GM18951 (cell line): Measurements from ENCODE around the gene SLC22A2.

Experiments used
- POLR2A ChIP-seq: IDR thresholded peaks from 4 replicates; pipeline ENCODE4 v1.6.1; 2011; ENCODE audit warnings: mild to moderate bottlenecking; ENCODE audit not compliant: insufficient read length, insufficient read depth; ENCODE audit errors: extremely low read depth
- in situ Hi-C: fragments of 300-500 bp; cut with MboI; formaldehyde crosslinking; loops from one replicate; pipeline ENCODE4 v1.12.0; 2022; ENCODE audit warnings: low sequenced_read_pairs, mixed read lengths, inconsistent platforms; ENCODE audit not compliant: unreplicated experiment

The SLC22A2 gene

DNA sequence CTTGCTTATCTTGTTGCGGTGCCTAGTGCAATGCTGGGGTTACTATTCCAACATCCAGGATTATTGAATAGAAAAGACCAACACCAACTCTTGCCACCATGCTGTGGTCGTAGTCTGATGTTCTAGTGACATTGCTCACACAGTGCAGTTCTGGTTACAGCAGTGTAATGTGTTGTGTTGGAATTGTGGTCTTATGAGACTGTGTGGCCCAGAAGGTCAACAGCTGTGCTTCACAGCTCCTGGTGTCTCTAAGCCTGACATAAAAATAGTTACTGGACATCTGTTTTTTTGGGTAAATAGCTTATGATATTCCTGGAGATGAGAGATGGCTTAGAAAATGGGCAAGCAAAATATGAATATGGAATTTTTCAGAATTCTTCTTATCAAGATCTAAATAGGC lies 57.6 kb downstream of the SLC22A2 start:
- no peak for TF ChIP-seq POLR2A
- in situ Hi-C loops: no loop called here

DNA sequence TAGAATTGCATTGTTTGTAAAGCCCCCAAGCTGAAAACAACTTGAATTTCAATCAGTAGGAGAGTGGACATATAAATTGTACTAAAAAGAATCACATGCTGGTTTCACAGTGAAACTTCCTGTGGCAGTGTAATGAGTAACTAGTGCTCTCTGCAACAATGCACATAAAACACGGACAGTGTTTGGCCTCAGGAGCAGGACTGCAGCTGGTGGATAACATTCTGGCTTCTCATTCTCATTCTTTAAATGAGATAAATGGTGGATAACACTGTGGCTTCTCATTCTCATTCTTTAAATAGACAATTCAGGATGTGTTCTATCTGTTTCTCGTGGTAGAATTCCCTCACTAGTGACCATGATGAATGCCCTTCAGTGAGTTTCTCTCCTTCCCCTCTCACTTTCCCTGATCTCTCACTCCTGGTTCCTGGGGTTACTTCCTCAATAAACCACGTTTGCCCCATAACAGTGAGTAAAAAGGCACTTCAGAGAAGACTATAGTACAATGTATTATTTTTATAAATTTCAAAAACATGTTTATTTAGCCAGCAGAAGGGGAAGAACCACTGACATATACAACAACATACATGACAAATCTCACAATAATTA lies 59.9 kb downstream of the SLC22A2 start:
- in situ Hi-C loops: no loop called here
- no peak for TF ChIP-seq POLR2A

GRCh38 chr6:160197662-160198061 lies 61.0 kb downstream of the SLC22A2 start:
- in situ Hi-C loops: no loop called here
- TF ChIP-seq POLR2A: no peak

DNA sequence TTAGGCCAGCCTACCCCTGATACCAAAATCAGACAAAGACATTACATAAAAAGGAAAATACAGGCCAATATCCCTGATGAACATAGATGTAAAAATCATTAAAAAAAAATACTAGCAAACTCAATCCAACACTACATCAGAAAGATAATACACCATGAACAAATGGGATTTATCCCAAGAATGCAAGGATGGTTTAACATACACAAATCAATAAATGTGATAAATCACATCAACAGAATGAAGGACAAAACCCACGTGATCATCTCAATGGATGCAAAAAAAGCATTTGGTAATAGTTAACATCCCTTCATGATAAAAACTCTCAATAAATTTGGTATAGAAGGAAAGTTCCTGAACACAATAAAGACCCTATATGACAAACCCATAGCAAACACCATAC lies 63.8 kb downstream of the SLC22A2 start:
- in situ Hi-C loops: no loop called here
- no peak for TF ChIP-seq POLR2A

DNA sequence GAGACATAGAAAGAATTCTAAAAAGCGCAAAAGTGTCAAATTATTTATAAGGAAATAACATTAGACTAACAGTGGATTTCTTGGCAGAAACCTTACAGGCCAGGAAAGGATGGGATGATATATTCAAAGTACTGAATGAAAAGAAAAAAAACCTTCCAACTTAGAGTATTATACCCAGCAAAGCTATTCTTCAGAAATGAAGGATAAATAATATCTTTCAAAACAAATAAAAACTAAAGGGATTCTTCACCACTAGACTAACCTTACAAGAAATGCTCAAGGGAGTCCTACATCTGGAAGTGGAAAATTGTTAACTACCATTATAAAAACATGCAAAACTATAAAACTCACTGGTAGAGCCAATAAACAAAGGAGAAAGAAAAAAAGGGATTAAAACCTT lies 65.8 kb downstream of the SLC22A2 start:
- in situ Hi-C loops: no loop called here
- no peak for TF ChIP-seq POLR2A

DNA sequence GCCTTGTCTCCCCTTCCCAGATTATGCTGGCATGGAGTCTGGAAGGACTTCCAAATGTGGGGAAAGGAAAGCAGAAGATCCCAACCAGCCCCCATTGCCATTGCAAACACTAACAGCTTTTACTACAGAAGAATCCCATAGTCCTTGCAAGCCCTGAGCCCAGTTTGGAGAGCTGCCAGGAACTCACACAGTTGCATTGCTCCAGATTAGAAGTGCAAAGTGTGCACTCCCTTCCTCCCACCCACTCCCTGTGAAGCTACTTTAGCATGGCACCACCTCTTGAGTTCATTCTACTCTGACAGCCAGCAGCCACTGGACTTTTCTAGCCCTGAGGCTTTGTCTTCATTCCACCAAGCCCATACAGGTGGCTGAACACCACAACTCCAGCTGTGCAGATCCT lies 67.6 kb downstream of the SLC22A2 start:
- no peak for TF ChIP-seq POLR2A
- in situ Hi-C loops: no loop called here

GRCh38 chr6:160190081-160190480 lies 68.5 kb downstream of the SLC22A2 start:
- TF ChIP-seq POLR2A: no peak
- in situ Hi-C loops: no loop called here

DNA sequence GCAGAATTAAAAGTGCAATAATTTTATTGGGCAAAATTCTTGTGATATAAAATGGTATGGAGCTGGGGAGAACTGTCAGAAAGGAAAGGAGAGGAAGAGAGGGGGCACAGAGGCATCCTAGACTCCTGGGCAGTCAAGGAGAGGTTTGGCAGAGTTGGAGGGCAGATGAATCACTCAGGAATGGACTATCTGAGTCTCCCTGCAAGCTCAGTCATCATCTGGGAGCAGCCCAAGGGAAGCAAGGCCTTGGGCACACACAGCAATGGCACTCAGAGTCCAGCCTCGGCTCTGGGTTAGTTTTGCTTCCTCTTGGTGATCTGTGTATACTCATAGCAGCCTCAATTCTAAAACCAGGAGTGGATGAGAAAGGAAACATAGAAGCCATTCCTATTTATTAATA lies 69.8 kb downstream of the SLC22A2 start:
- TF ChIP-seq POLR2A: no peak
- in situ Hi-C loops: no loop called here

DNA sequence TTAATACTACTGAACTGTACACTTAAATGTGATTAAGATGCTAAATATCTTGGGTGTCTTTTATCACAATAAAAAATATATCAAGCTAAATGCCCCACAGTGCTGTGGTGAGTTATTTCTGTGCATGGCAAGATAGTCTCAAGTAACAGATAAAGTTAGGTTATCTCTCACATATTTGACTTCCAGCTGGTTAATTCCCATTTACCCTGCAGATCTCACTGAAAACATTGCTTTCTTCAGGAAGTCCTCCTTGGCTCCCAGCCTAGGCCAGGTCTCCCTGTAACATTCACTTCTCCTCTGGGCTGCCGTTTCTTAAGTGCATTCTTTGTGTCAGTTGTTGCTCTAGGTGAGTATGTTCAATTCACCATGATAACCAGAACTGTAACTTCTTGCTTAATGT lies 77.9 kb downstream of the SLC22A2 start:
- TF ChIP-seq POLR2A: no peak
- in situ Hi-C loops: no loop called here

- TF ChIP-seq POLR2A: no peak
- in situ Hi-C loops: no loop called here
These were observed 80.3 kb downstream of the SLC22A2 start for GRCh38 chr6:160178271-160178670.

DNA sequence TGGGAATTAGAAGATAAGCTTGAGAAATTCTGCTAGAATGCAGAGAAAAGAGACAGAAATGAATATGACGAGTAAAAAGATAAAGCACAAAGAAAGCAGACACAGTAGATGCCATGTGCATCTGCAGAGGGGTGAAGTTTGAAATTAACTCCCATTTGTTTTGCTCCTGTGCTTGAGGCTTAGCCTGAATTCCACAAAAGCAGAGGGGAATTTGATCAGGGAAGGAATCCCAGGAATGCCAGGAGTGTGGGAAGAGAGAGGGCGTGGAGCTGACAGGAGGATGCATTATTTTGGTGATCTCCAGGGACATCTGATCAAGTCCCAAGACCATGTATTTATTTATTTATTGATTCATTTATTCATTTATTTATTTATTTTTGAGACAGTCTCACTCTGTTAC lies 81.4 kb downstream of the SLC22A2 start:
- in situ Hi-C loops: no loop called here
- TF ChIP-seq POLR2A: no peak

GRCh38 chr6:160174681-160175080 lies 83.9 kb downstream of the SLC22A2 start:
- TF ChIP-seq POLR2A: no peak
- in situ Hi-C loops: no loop called here

DNA sequence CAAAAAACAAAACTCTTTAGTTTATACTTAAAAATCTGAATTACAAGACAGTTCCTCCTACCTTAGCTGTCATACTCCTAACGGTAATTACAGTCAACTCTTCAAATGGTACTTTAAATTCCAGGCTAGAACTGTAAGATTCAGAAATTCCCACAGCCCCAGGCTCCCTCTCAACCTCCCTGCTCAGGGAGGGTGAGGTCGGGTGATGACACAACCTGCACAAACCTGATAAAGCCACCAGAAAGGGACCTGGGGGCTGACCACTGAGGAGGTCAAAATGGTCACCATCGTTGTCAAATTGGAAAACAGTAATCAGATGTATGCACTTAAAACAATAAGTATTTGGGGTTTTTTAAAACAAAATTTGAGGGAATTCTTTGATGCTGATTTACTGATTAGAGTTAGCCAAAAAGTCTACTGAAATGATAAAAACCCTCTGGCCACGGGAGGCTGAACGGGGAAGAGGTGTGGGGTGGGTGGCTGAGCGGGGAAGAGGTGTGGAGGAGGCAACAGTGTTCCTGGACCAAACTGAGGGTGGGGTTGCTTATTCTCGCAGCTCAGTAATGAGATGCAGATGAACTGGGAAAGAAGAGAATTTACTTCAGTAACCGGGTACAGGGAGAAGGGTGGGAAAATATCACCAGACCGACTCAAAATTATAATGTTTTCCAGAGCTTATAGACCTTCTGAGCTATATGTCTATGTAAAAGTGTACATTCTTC lies 84.7 kb downstream of the SLC22A2 start:
- in situ Hi-C loops: no loop called here

DNA sequence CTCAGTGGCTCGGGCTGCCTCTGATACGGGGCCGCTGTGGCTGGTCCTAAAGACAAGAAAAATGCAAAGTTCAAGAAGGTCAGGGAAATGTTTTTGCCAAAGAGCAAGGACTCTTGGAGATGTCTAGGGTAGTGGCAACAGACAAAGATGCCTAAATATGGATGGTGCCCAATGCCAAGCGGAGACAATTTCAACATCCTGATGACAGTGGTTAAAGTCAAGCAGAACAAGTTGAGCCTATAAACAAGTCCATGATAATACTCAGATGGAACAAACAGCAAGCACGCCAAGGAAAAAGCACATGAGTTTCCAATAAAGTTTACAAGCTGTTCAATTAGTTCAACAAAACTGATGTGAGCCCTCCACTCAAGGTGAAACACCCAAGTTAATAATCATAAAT lies 85.9 kb downstream of the SLC22A2 start:
- no peak for TF ChIP-seq POLR2A
- in situ Hi-C loops: no loop called here

More for the DNA sequence above, 84.7 kb downstream of the SLC22A2 start:
- no peak for TF ChIP-seq POLR2A
